NOMO-1 treated with DMSO at 0.1 percent for 48 hours (cell line): ENCODE results near the gene FABP2.
A peak's percentile ranks its signal among the peaks of the same experiment; 100 is the strongest.
"Not testable (repeated sequence)": the region's sequence is repeated elsewhere in the genome, so short reads cannot be mapped to it uniquely, and the experiment has no call there.

ENCODE experiments used
- DNase-seq: peaks from one replicate; lab custom pipeline; 2025; ENCODE audit not compliant: unreplicated experiment; lab: John Stamatoyannopoulos, UW

Gene FABP2

GRCh38 chr4:119313237-119313636 lies 8.7 kb downstream of the FABP2 start:
- peak; percentile 77 for DNase-seq

GRCh38 chr4:119310826-119311225 lies 11.1 kb downstream of the FABP2 start:
- no peak for DNase-seq

GRCh38 chr4:119307606-119308005 lies 14.3 kb downstream of the FABP2 start:
- DNase-seq = no peak

GRCh38 chr4:119304431-119304830 lies 17.5 kb downstream of the FABP2 start:
- no peak for DNase-seq

- no peak for DNase-seq
Observed at GRCh38 chr4:119303587-119304305, 18.2 kb downstream of the FABP2 start.

GRCh38 chr4:119302073-119302832 lies 19.7 kb downstream of the FABP2 start:
- DNase-seq = no peak

GRCh38 chr4:119300101-119300978 lies 21.6 kb downstream of the FABP2 start:
- DNase-seq = no peak

GRCh38 chr4:119299741-119300100 lies 22.2 kb downstream of the FABP2 start:
- DNase-seq = no peak

GRCh38 chr4:119299260-119299671 lies 22.7 kb downstream of the FABP2 start:
- DNase-seq = no peak

- DNase-seq = no peak
Observed at GRCh38 chr4:119297795-119298194, 24.1 kb downstream of the FABP2 start.

- DNase-seq = no peak
Observed at GRCh38 chr4:119296356-119296755, 25.6 kb downstream of the FABP2 start.

- DNase-seq = no peak
Observed at GRCh38 chr4:119290598-119290997, 31.3 kb downstream of the FABP2 start.

- no peak for DNase-seq
Observed at GRCh38 chr4:119289313-119289712, 32.6 kb downstream of the FABP2 start.

GRCh38 chr4:119286377-119287002 lies 35.4 kb downstream of the FABP2 start:
- no peak for DNase-seq

- DNase-seq = no peak
Observed at GRCh38 chr4:119284876-119285780, 36.8 kb downstream of the FABP2 start.

GRCh38 chr4:119281393-119281792 lies 40.5 kb downstream of the FABP2 start:
- no peak for DNase-seq

- DNase-seq = not testable (repeated sequence)
Observed at GRCh38 chr4:119279945-119280344, 42.0 kb downstream of the FABP2 start.

GRCh38 chr4:119279541-119279940 lies 42.4 kb downstream of the FABP2 start:
- DNase-seq = not testable (repeated sequence)

GRCh38 chr4:119271361-119272085 lies 50.4 kb downstream of the FABP2 start:
- no peak for DNase-seq
